Osteocyte (in vitro differentiated cells): ENCODE data around the gene PLSCR1. TPM values are rescaled to one million over a fixed set of nuclear protein-coding genes. Genes with fewer than 3 reads are reported as not detected.

Experiments used
- DNase-seq: peaks from one replicate; pipeline ENCODE4 v3.0.0; 2021; ENCODE audit warnings: mixed read lengths; ENCODE audit not compliant: unreplicated experiment; ENCODE audit errors: extremely low spot score
- H3K27ac Mint-ChIP-seq: one replicate; pipeline ENCODE4 v1.8.0; 2021; ENCODE audit warnings: mild to moderate bottlenecking, mixed read lengths; ENCODE audit not compliant: unreplicated experiment
- H3K27me3 Mint-ChIP-seq: one replicate; pipeline ENCODE4 v1.8.0; 2021; ENCODE audit warnings: mixed read lengths; ENCODE audit not compliant: unreplicated experiment
- H3K36me3 Mint-ChIP-seq: one replicate; pipeline ENCODE4 v1.8.0; 2021; ENCODE audit warnings: mixed read lengths; ENCODE audit not compliant: unreplicated experiment
- H3K4me1 Mint-ChIP-seq: one replicate; pipeline ENCODE4 v1.8.0; 2021; ENCODE audit warnings: mixed read lengths; ENCODE audit not compliant: unreplicated experiment
- H3K4me3 Mint-ChIP-seq: one replicate; pipeline ENCODE4 v1.8.0; 2021; ENCODE audit warnings: mild to moderate bottlenecking, moderate library complexity, mixed read lengths; ENCODE audit not compliant: unreplicated experiment
- H3K9me3 Mint-ChIP-seq: one replicate; pipeline ENCODE4 v1.8.0; 2021; ENCODE audit warnings: mixed read lengths; ENCODE audit not compliant: unreplicated experiment
- CTCF ChIP-seq: fragments of 200-600 bp; sonication (generic); IDR thresholded peaks from 2 replicates; pipeline ENCODE4 v1.5.0; 2021; ENCODE audit warnings: antibody characterized with exemption, mild to moderate bottlenecking, moderate library complexity
- total RNA-seq: library from RNA; stranded (reverse); gene quantifications from 2 replicates; pipeline ENCODE4 v1.2.1, GENCODE V29; 2021

PLSCR1 gene
- total RNA-seq, 1 donor from 2014 or later: 48.1 TPM

- Mint-ChIP-seq H3K4me1 (peaks cover 46% of the 10 kb centered on the region), H3K27me3 (no peaks in the 10 kb centered on the region), H3K9me3 (no peaks in the 10 kb centered on the region), H3K27ac (no peak overlapping the region), H3K36me3 (peaks cover 7% of the 10 kb centered on the region), H3K4me3 (no peak overlapping the region)
- no peak for TF ChIP-seq CTCF
- DNase-seq: no peak
Measured at GRCh38 chr3:146540978-146541377, 3.4 kb downstream of the PLSCR1 start.

GRCh38 chr3:146540236-146540635 is 4.2 kb downstream of the PLSCR1 start:
- Mint-ChIP-seq H3K27ac (no peak overlapping the region), H3K4me1 (peaks cover 44% of the 10 kb centered on the region), H3K9me3 (no peaks in the 10 kb centered on the region), H3K27me3 (no peaks in the 10 kb centered on the region), H3K36me3 (peaks cover 7% of the 10 kb centered on the region), H3K4me3 (no peak overlapping the region)
- TF ChIP-seq CTCF: no peak
- no peak for DNase-seq

- Mint-ChIP-seq H3K27ac (no peak overlapping the region), H3K4me1 (peaks cover 43% of the 10 kb centered on the region), H3K9me3 (no peaks in the 10 kb centered on the region), H3K4me3 (no peak overlapping the region), H3K27me3 (no peaks in the 10 kb centered on the region), H3K36me3 (peaks cover 10% of the 10 kb centered on the region)
- no peak for DNase-seq
- no peak for TF ChIP-seq CTCF
Measured at GRCh38 chr3:146539315-146539714, 5.1 kb downstream of the PLSCR1 start.

GRCh38 chr3:146537603-146538002 is 6.8 kb downstream of the PLSCR1 start:
- H3K27ac Mint-ChIP-seq: no peak overlapping the region
- no peak overlapping the region for H3K4me3 Mint-ChIP-seq
- H3K9me3 Mint-ChIP-seq: no peaks in the 10 kb centered on the region
- no peak for TF ChIP-seq CTCF
- no peaks in the 10 kb centered on the region for H3K27me3 Mint-ChIP-seq
- no peak for DNase-seq
- peaks cover 33% of the 10 kb centered on the region for H3K4me1 Mint-ChIP-seq
- peaks cover 13% of the 10 kb centered on the region for H3K36me3 Mint-ChIP-seq

- H3K27ac Mint-ChIP-seq: no peak overlapping the region
- no peak overlapping the region for H3K4me3 Mint-ChIP-seq
- H3K9me3 Mint-ChIP-seq: no peaks in the 10 kb centered on the region
- H3K27me3 Mint-ChIP-seq: no peaks in the 10 kb centered on the region
- H3K4me1 Mint-ChIP-seq: peaks cover 24% of the 10 kb centered on the region
- H3K36me3 Mint-ChIP-seq: peaks cover 19% of the 10 kb centered on the region
- no peak for TF ChIP-seq CTCF
- no peak for DNase-seq
Measured at GRCh38 chr3:146536681-146537080, 7.7 kb downstream of the PLSCR1 start.
